H9 (cell line): Measurements from ENCODE around the gene TLK2. TPM values are rescaled to one million over a fixed set of nuclear protein-coding genes. Genes with fewer than 3 reads are reported as not detected.

Experiments
- DNase-seq: peaks from one replicate; pipeline ENCODE4 v3.0.0-alpha.2; 2017
- H2AFZ ChIP-seq: one replicate; pipeline ENCODE4 v1.6.1; 2013; ENCODE audit warnings: mild to moderate bottlenecking, low read length, control low read depth, moderate library complexity
- H2AK5ac ChIP-seq: 2 replicates; pipeline ENCODE4 v1.6.1; 2013; ENCODE audit warnings: low read length, control low read depth, mixed read lengths; ENCODE audit not compliant: insufficient read length
- H2BK120ac ChIP-seq: one replicate; pipeline ENCODE4 v1.6.1; 2013; ENCODE audit warnings: low read depth, mild to moderate bottlenecking, low read length, control low read depth, inconsistent platforms; ENCODE audit not compliant: poor library complexity, severe bottlenecking
- H2BK12ac ChIP-seq: 2 replicates; pipeline ENCODE4 v1.6.1; 2013; ENCODE audit warnings: low read length, control low read depth, mixed read lengths, low read depth; ENCODE audit not compliant: insufficient read length
- H2BK15ac ChIP-seq: 2 replicates; pipeline ENCODE4 v1.6.1; 2013; ENCODE audit warnings: low read depth, low read length, control low read depth
- H2BK20ac ChIP-seq: one replicate; pipeline ENCODE4 v1.6.1; 2013; ENCODE audit warnings: low read depth, mild to moderate bottlenecking, low read length, control low read depth, inconsistent platforms; ENCODE audit not compliant: poor library complexity, severe bottlenecking
- H2BK5ac ChIP-seq: 2 replicates; pipeline ENCODE4 v1.6.1; 2013; ENCODE audit warnings: low read length, control low read depth, mixed read lengths; ENCODE audit not compliant: insufficient read length
- H3K14ac ChIP-seq: 2 replicates; pipeline ENCODE4 v1.6.1; 2013; ENCODE audit warnings: low read length, control low read depth; ENCODE audit not compliant: insufficient read depth
- H3K18ac ChIP-seq: 2 replicates; pipeline ENCODE4 v1.6.1; 2013; ENCODE audit warnings: low read depth, mild to moderate bottlenecking, mixed read lengths, low read length, control low read depth; ENCODE audit not compliant: insufficient read length
- H3K23ac ChIP-seq: 2 replicates; pipeline ENCODE4 v1.6.1; 2013; ENCODE audit warnings: low read length, control low read depth, mixed read lengths, low read depth; ENCODE audit not compliant: insufficient read length
- H3K23me2 ChIP-seq: 2 replicates; pipeline ENCODE4 v1.6.1; 2013; ENCODE audit warnings: low read depth, mild to moderate bottlenecking, mixed read lengths, low read length, control low read depth; ENCODE audit not compliant: insufficient read length, poor library complexity, severe bottlenecking
- H3K27ac ChIP-seq: 2 replicates; pipeline ENCODE4 v1.5.1; 2013; ENCODE audit warnings: low read length, control low read depth, mixed read lengths, low read depth; ENCODE audit not compliant: insufficient read length
- H3K27me3 ChIP-seq: 2 replicates; pipeline ENCODE4 v1.6.1; 2013; ENCODE audit warnings: low read length, control low read depth, inconsistent platforms; ENCODE audit not compliant: insufficient read depth
- H3K4ac ChIP-seq: 2 replicates; pipeline ENCODE4 v1.6.1; 2013; ENCODE audit warnings: low read depth, mild to moderate bottlenecking, control low read depth, inconsistent platforms, low read length, moderate library complexity
- H3K4me1 ChIP-seq: 2 replicates; pipeline ENCODE4 v1.6.1; 2013; ENCODE audit warnings: low read length, control low read depth, inconsistent platforms; ENCODE audit not compliant: insufficient read depth
- H3K4me2 ChIP-seq: 2 replicates; pipeline ENCODE4 v1.6.1; 2013; ENCODE audit warnings: low read length, control low read depth, mixed read lengths; ENCODE audit not compliant: insufficient read length, insufficient read depth
- H3K56ac ChIP-seq: 2 replicates; pipeline ENCODE4 v1.6.1; 2013; ENCODE audit warnings: low read depth, mild to moderate bottlenecking, mixed read lengths, low read length, control low read depth; ENCODE audit not compliant: insufficient read length
- H3K79me1 ChIP-seq: 2 replicates; pipeline ENCODE4 v1.6.1; 2013; ENCODE audit warnings: low read depth, mild to moderate bottlenecking, moderate library complexity, low read length, control low read depth, inconsistent platforms; ENCODE audit not compliant: insufficient read depth, poor library complexity, severe bottlenecking
- H3K79me2 ChIP-seq: 2 replicates; pipeline ENCODE4 v1.6.1; 2013; ENCODE audit warnings: low read length, control low read depth, inconsistent platforms; ENCODE audit not compliant: insufficient read depth
- H3K9ac ChIP-seq: 2 replicates; pipeline ENCODE4 v1.6.1; 2013; ENCODE audit warnings: low read length, control low read depth, mixed read lengths; ENCODE audit not compliant: insufficient read length; ENCODE audit errors: extremely low read depth
- H3K9me3 ChIP-seq: one replicate; pipeline ENCODE4 v1.6.1; 2013; ENCODE audit warnings: low read depth, low read length, inconsistent platforms; ENCODE audit not compliant: control insufficient read depth
- H3T11ph ChIP-seq: one replicate; pipeline ENCODE4 v1.6.1; 2013; ENCODE audit warnings: mild to moderate bottlenecking, low read length, control low read depth, inconsistent platforms
- H4K20me1 ChIP-seq: one replicate; pipeline ENCODE4 v1.6.1; 2013; ENCODE audit not compliant: control insufficient read depth, insufficient read length, insufficient read depth
- H4K5ac ChIP-seq: 2 replicates; pipeline ENCODE4 v1.6.1; 2013; ENCODE audit warnings: low read depth, mild to moderate bottlenecking, mixed read lengths, low read length, control low read depth; ENCODE audit not compliant: insufficient read length
- H4K8ac ChIP-seq: replicated peaks from 2 replicates; pipeline ENCODE4 v1.6.1; 2013; ENCODE audit warnings: low read length, control low read depth, mixed read lengths, low read depth; ENCODE audit not compliant: insufficient read length
- H4K91ac ChIP-seq: 2 replicates; pipeline ENCODE4 v1.6.1; 2013; ENCODE audit warnings: low read depth, mild to moderate bottlenecking, moderate library complexity, mixed read lengths, low read length, control low read depth; ENCODE audit not compliant: insufficient read length
- H3K27ac Mint-ChIP-seq, 3 experiments: 2 replicates in 2 of 3; 3 replicates in 1 of 3; pipeline ENCODE4 v1.8.0; 2020 to 2021; ENCODE audit warnings: mixed read lengths in 3 of 3, mild to moderate bottlenecking in 1 of 3, moderate library complexity in 1 of 3
- H3K27me3 Mint-ChIP-seq: 2 replicates; pipeline ENCODE4 v1.8.0; 2021; ENCODE audit warnings: low read depth, mild to moderate bottlenecking, moderate library complexity, mixed read lengths
- H3K36me3 Mint-ChIP-seq, 3 experiments: 2 replicates in 2 of 3; 3 replicates in 1 of 3; pipeline ENCODE4 v1.8.0; 2020 to 2021; ENCODE audit warnings: low read depth in 3 of 3, mixed read lengths in 3 of 3; ENCODE audit not compliant: insufficient read depth in 1 of 3
- H3K4me1 Mint-ChIP-seq, 2 experiments: 2 replicates each; pipeline ENCODE4 v1.8.0; 2020; ENCODE audit warnings: mixed read lengths in 2 of 2
- H3K4me3 Mint-ChIP-seq, 2 experiments: 2 replicates in 1 of 2; 3 replicates in 1 of 2; pipeline ENCODE4 v1.8.0; 2020 to 2021; ENCODE audit warnings: mild to moderate bottlenecking in 2 of 2, mixed read lengths in 2 of 2, moderate library complexity in 1 of 2
- H3K9me3 Mint-ChIP-seq, 2 experiments: 2 replicates in 1 of 2; 3 replicates in 1 of 2; pipeline ENCODE4 v1.8.0; 2020; ENCODE audit warnings: mild to moderate bottlenecking in 2 of 2, mixed read lengths in 2 of 2, moderate library complexity in 1 of 2
- CTCF ChIP-seq: fragments of 200-600 bp; sonication (generic); conservative IDR thresholded peaks from 3 replicates; pipeline ENCODE4 v1.8.0; 2021; ENCODE audit warnings: antibody characterized with exemption, mild to moderate bottlenecking
- WGBS: extraction: QIAGEN DNeasy Blood & Tissue Kit; methylation state at CpG from one replicate; pipeline ENCODE4 v1.1.7; 2013; ENCODE audit warnings: missing lambda C conversion rate, low lambda C conversion rate, mixed read lengths; ENCODE audit not compliant: insufficient read length; ENCODE audit errors: extremely low coverage; 5-methylcytosine and 5-hydroxymethylcytosine counted together
- total RNA-seq: library from RNA; stranded (reverse); gene quantifications from 2 replicates; pipeline ENCODE4 v1.2.1, GENCODE V29; 2021

Gene TLK2
- total RNA-seq, 1 experiment from 2014 or later = 63.7 TPM

GRCh38 chr17:62611292-62611691, 132.7 kb downstream of the TLK2 start:
- Histone ChIP-seq H3K18ac (no peak overlapping the region), H2BK5ac (no peak overlapping the region), H2BK12ac (no peak overlapping the region), H3K56ac (no peak overlapping the region), H2AK5ac (no peak overlapping the region), H3K4me1 (no peaks in the 10 kb centered on the region), H2BK20ac (no peak overlapping the region), H3K9ac (no peak overlapping the region), H4K20me1 (no peaks in the 10 kb centered on the region), H3K23ac (no peak overlapping the region), H4K5ac (no peak overlapping the region), H3K27ac (no peak overlapping the region), H3K79me1 (no peaks in the 10 kb centered on the region), H3K23me2 (no peaks in the 10 kb centered on the region), H3K14ac (no peak overlapping the region), H2AFZ (no peak overlapping the region), H3K9me3 (no peaks in the 10 kb centered on the region), H3T11ph (no peak overlapping the region), H4K8ac (no peak overlapping the region), H3K4me2 (no peak overlapping the region), H4K91ac (no peak overlapping the region), H2BK120ac (no peak overlapping the region), H3K79me2 (no peaks in the 10 kb centered on the region), H3K4ac (no peak overlapping the region), H3K27me3 (no peaks in the 10 kb centered on the region), H2BK15ac (no peak overlapping the region)
- Mint-ChIP-seq H3K36me3 (peaks cover 20 to 83% (median 71%) of the 10 kb centered on the region in 3 experiments), H3K9me3 (no peaks in the 10 kb centered on the region), H3K27me3 (no peaks in the 10 kb centered on the region), H3K4me3 (no peak overlapping the region), H3K4me1 (0 out of 4 replicates have a peak, but pooled peaks cover 0 to 4% of the 10 kb centered on the region in 2 experiments), H3K27ac (no peak overlapping the region; a peak in 1 of 7 replicates)
- no peak for DNase-seq
- no CpG with 5 or more reads among the region's 5 CpGs for WGBS
- no peak for TF ChIP-seq CTCF
